ENCODE data around the gene ARHGAP6.

GRCh38 chrX:11458170-11458569 is 207.6 kb downstream of the ARHGAP6 start:
- TF ChIP-seq ZNF114 (CRISPR knock-in tag; IDR thresholded peaks at IDR 0.05) (no peak), CTCF (conservative IDR thresholded peaks at IDR 0.05; ENCODE audit: low read depth in 2 of 2) (no peak), EZH2phosphoT487 (IDR thresholded peaks at IDR 0.05; ENCODE audit: unreplicated experiment) (no peak), POLR2AphosphoS5 (IDR thresholded peaks at IDR 0.05; ENCODE audit: low read depth) (no peak), REST (IDR thresholded peaks at IDR 0.05; ENCODE audit: unreplicated experiment) (no peak), EZH2 (IDR thresholded peaks at IDR 0.05; ENCODE audit: low read depth, unreplicated experiment) (no peak), ZNF462 (CRISPR knock-in tag; IDR thresholded peaks at IDR 0.05) (no peak), JUNB (IDR thresholded peaks at IDR 0.05; ENCODE audit: unreplicated experiment) (no peak), STAT1 (IDR thresholded peaks at IDR 0.05; ENCODE audit: unreplicated experiment) (no peak), ETS1 (IDR thresholded peaks at IDR 0.05) (no peak), CREB1 (CRISPR knock-in tag; IDR thresholded peaks at IDR 0.05; ENCODE audit: low read depth) (no peak)
